Heart left ventricle (tissue), 13 donors: Measurements from ENCODE around the gene CNTNAP5.

Experiments
- POLR2A ChIP-seq, 2 donors: fragments of 450-650 bp; IDR thresholded peaks; one replicate each; pipeline ENCODE4 v1.6.1; 2017; ENCODE audit warnings: antibody characterized with exemption in 2 of 2, mild to moderate bottlenecking in 2 of 2, moderate library complexity in 2 of 2
- TF ChIP-seq, protein P1 (sequence below), 12 donors: fragments of 200-600 bp; sonication (generic) in 4 of 12; IDR thresholded peaks; one replicate each; pipeline versions ENCODE4 v1.5.0 to v1.8.0; 2018 to 2022; ENCODE audit warnings: antibody characterized with exemption in 12 of 12, mild to moderate bottlenecking in 5 of 12
- donor health status: ischemic (EF 13 %, LVEDD 7.1; RV severe dilation, severe dysfunction).
- donor health status: DM: no; HTN: yes; CAD: no.
- donor health status: DM: no; HTN: no; CAD: no.
- donor health status: ischemic (EF 25% LVEDD 6.9; RV normal size, moderate dysfunction).
- donor health status: ischemic (EF 25% LVEDD 5.7; RV mildly dilated, moderate dysfunction).
- donor health status: ischemic (EF 35%, LVEDD 5.7; RV mildly dilated, moderate dysfunction).
- donor health status: nonischemic (EF 11% LVEDD 7.7; RV severe dilation, severe dysfunction).
- donor health status: DM: yes; HTN: yes; CAD: no.
- donor health status: PGD.
- donor health status: ischemic (EF 29% LVEDD 5.4; RV normal size, mild dysfunction).
- donor health status: nonischemic (EF 23%, LVEDD 6.1; RV moderate dilation, normal function).

DNA sequence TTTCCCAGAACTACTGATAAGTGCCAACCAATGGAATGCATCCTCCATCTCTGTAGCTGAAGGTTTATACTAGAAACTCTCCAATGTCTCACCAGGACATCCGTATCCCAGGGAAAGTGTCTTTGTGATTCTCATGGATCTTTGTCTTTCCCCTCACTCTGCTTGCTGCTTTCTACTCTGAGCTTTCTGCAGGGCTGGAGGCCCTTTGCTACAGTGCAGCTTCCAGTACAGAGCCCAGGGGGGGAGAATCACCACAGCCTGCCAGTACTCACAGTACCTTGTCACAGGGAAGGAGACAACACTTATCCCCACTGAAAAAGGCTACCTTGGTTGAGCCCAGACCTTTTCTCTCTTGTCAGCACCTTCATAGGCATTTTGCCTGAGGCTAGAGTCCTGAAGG is 627.0 kb downstream of the CNTNAP5 start:
- TF ChIP-seq, protein P1, sequence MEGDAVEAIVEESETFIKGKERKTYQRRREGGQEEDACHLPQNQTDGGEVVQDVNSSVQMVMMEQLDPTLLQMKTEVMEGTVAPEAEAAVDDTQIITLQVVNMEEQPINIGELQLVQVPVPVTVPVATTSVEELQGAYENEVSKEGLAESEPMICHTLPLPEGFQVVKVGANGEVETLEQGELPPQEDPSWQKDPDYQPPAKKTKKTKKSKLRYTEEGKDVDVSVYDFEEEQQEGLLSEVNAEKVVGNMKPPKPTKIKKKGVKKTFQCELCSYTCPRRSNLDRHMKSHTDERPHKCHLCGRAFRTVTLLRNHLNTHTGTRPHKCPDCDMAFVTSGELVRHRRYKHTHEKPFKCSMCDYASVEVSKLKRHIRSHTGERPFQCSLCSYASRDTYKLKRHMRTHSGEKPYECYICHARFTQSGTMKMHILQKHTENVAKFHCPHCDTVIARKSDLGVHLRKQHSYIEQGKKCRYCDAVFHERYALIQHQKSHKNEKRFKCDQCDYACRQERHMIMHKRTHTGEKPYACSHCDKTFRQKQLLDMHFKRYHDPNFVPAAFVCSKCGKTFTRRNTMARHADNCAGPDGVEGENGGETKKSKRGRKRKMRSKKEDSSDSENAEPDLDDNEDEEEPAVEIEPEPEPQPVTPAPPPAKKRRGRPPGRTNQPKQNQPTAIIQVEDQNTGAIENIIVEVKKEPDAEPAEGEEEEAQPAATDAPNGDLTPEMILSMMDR (IDR thresholded peaks at IDR 0.05) = no peak
- TF ChIP-seq POLR2A (IDR thresholded peaks at IDR 0.05) = no peak
